Measurements from ENCODE around the gene MNX1.

MNX1 gene

DNA sequence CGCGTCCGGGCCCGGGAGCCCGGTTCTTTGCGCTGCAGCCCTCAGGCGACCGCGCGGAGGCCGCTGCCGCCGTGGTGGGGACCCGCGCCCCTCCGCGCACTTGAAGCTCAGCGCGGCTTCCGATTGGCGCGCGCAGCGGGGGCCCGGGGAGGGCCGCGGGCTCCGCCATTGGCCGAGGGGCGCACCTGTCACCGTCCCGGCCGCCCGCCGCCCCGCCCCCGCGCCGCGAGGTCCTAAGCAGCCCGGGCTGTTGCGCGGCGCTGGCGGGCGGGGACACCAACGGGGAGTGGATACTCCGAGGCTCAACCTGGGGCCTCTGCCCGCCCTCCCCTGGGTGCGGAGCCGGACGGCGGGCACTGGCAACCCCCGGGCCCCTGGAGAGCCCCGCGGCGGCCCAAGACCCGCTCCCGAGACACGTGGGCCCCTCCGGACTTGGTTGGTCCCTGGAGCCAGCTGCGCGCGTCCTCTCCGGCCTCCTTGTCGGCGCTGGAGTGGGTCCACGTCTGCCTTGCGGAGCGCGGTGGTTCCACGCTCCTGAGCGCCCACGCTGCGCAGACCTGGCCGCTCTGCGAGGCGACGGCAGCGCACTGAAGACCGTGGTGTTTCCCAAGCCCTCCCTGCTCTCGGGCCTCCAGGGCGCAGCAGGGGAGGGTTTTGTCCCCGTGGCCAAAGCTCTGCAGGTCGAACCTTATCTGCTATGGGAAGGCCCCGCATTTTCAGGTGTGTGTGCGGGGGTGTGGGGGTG lies at the start of gene MNX1:
Gene MNX1, minus strand, starts transcription at position 76 of the 745 bp plus-strand sequence. CDS start 313 bp downstream, outside the sequence.
- FAIRE-seq = no peak
- no peak for TF ChIP-seq POLR2A (IDR thresholded peaks at IDR 0.05; ENCODE audit: low read depth, low read length)
- DNase-seq (ENCODE audit: insufficient read length, low spot score) = peak; percentile 80

DNA sequence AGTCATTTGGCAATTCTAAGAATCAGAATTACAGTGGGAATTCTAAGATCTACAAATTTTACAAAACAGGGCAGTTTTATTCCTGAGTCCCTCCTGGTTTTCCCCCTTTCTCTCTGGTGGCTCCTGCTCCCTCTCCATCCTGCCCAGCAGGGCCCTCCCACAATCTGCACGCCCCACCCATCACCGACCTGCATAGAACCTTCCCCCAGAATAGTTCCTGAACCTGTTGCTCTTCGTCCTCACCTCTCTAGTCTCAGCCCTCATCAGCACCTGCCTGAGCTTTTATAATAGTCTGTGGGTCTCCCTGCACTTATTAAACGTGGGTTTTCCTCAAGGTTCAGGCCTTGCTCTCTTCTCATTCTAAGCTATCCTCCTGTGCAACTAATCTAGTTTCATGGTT lies 49.1 kb upstream of the MNX1 start:
- DNase-seq (ENCODE audit: insufficient read length, low spot score) (no peak), FAIRE-seq (no peak)
- no peak for TF ChIP-seq POLR2A (IDR thresholded peaks at IDR 0.05; ENCODE audit: low read depth, low read length)

DNA sequence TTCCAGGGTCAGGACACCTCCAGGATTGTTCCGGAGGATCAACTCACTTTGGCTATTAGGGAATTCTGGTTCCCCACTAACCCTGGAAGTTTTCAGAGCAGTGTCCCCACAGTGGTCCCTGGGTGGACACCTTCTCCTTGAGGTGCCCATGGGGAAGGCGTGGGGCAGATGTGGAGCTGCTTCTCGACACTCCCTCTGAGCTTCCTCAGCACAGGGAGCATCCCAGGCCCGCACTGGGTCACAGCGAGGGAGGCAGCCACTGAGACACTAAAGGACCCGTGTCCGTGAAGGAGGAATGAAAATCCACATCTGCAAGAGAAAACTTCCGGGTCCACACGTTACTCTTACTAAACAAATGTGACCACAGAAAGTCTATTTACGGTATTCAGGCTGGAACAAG lies 48.2 kb upstream of the MNX1 start:
- no peak for TF ChIP-seq POLR2A (IDR thresholded peaks at IDR 0.05; ENCODE audit: low read depth, low read length)
- no peak for DNase-seq (ENCODE audit: insufficient read length, low spot score)
- no peak for FAIRE-seq

DNA sequence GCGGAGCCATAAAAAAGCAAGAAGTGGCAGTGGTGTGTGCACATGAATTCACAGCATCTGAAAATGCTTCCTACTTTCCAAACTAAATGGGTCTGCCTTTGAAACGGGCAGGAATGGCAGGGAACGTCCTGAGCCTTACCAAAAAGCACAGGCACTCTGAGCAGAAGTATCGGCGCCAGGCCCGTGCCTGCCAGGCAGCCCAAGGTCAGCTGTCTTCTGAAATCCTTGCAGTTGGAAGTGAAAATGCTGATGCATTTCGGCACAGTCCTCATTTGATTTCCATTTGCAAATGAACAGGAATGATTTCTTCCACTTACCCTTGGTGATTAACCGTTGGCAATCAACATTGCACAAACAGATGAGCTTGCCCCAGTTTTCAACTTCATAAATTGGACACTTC lies 47.6 kb upstream of the MNX1 start:
- no peak for FAIRE-seq
- DNase-seq (ENCODE audit: insufficient read length, low spot score) = no peak
- TF ChIP-seq POLR2A (IDR thresholded peaks at IDR 0.05; ENCODE audit: low read depth, low read length) = no peak

DNA sequence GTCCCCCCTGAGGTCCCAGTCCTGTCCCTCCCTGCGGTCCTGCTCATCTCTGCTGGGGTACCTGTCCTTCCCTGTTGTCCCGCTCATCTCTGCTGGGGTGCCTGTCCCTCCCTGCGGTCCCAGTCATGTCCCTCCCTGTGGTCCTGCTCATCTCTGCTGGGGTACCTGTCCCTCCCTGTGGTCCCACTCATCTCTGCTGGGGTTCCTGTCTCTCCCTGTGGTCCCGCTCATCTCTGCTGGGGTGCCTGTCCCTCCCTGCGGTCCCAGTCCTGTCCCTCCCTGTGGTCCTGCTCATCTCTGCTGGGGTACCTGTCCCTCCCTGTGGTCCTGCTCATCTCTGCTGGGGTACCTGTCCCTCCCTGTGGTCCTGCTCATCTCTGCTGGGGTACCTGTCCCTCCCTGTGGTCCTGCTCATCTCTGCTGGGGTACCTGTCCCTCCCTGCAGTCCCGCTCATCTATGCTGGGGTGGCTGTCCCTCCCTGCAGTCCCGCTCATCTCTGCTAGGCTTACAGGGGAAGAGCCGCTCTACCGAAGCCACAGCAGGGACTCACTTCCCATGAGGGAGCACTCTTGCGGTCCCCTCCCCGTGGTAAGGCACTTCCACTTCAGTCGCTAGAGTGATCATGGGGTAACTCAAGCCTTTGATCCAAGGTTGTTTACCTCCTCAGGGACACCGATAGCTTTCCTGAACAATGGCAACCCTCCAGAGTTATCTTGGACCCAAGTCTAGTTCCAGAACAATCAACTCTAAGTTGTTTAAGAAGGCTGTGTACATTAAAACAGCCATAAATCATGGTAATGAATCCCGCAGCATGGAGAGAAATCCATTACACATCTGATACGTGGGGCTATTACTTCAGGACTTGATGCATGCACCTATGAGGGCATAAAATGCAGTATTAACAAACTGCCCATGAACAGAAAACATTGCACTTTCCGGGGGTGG lies 46.8 kb upstream of the MNX1 start:
- TF ChIP-seq POLR2A (IDR thresholded peaks at IDR 0.05; ENCODE audit: low read depth, low read length) = no peak
- no peak for FAIRE-seq
- no peak for DNase-seq (ENCODE audit: insufficient read length, low spot score)

DNA sequence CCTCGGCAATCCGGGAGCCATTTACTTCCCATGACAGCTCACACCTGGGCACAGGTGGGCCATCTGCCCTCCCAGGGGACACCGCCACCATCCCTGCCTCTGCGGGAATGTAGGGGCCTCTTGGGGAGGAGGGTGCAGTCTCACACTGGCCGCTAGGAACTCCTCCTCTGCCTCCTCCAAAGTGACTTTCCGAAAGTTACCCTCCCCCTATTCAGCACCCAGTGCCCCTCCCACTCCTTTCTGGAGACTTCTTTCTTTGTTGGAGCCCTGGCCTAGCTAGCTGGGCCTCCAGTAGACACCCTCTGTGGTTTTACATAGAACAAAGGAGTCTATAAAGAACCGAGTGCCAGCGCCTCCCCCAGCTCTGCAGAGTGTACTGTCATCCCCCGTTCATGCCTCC lies 45.8 kb upstream of the MNX1 start:
- DNase-seq (ENCODE audit: insufficient read length, low spot score) (no peak), FAIRE-seq (no peak)
- TF ChIP-seq POLR2A (IDR thresholded peaks at IDR 0.05; ENCODE audit: low read depth, low read length) = no peak

DNA sequence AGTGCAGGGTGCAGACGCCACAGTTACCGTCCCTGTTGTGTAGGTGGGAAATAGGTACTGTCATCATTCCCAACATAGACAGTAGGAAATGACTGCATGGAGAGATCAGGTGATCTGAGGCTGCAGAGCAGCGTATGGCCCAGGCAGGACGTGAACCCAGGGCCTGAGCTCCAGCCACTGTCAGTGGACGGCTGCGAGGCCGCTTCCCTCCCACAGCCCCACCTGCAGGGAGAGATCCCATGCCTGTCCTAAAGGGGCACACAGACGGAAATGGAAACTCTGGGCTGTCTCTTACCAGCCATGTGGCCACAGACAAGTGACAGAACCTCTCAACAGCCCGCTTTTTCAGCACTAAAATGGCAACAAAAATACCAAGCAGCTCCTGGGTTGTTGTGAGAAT lies 44.5 kb upstream of the MNX1 start:
- no peak for TF ChIP-seq POLR2A (IDR thresholded peaks at IDR 0.05; ENCODE audit: low read depth, low read length)
- FAIRE-seq (no peak), DNase-seq (ENCODE audit: insufficient read length, low spot score) (no peak)

DNA sequence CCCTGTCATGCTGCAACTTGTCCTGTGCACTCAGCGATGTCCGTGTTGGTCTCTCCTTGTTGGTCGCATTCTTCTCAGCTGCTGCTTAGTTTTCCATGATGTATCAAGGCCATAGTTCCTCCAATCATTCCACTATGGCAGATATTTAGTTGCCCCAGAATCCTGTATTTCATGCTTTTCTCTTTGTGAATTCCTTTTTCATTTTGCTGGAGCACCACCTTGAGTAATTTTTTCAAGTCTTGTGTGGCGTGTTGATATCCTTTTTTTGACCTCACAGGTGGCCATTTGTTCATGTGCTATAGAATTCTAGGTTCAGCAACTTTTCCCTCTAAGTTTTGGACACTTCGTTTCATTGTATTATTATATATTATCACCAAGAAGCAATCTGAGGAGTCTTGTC lies 42.7 kb upstream of the MNX1 start:
- TF ChIP-seq POLR2A (IDR thresholded peaks at IDR 0.05; ENCODE audit: low read depth, low read length) = no peak
- FAIRE-seq = no peak
- DNase-seq (ENCODE audit: insufficient read length, low spot score) = no peak

DNA sequence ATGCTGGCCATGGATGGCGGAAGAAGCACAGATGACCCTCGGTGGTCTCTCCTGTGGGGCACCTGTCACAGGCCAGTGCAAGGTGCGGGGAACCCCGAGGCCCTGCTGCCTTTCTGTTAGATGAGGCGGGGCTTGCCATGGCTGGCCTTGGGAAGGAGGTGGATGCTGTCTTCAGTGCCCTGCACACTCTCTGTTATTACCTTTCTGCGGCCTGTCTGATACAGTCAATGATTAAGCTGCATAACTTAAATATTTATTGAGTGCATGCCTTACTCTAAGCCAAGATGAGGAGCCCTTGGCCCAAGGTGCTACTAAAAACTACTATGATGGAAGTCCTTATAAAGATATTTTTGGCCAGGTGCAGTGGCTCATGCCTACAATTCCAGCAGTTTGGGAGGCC lies 36.7 kb upstream of the MNX1 start:
- FAIRE-seq = no peak

DNA sequence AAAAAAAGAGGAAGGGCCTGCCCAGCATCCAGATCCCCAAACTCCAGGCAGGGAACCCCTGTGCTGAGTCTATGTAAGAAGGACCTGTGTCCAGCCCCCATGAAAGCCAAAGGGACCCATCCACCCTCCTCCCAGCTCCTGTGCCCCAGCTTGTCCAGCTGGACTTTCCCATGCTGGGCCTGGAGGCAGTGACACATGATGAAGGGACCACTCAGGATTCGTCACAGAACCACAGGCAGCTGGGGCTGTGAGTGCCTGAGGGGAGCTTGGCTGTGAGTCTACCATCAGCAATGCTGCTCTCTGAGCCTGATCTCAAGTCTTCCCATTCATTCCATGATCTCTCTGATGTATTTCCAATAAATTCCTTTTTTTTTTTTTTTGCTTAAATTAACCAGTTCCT lies 36.2 kb upstream of the MNX1 start:
- peak; percentile 72 for DNase-seq (ENCODE audit: insufficient read length, low spot score)
- FAIRE-seq = no peak

More for the DNA sequence above, 36.7 kb upstream of the MNX1 start:
- DNase-seq (ENCODE audit: insufficient read length, low spot score) = no peak
- no peak for TF ChIP-seq POLR2A (IDR thresholded peaks at IDR 0.05; ENCODE audit: low read depth, low read length)

DNA sequence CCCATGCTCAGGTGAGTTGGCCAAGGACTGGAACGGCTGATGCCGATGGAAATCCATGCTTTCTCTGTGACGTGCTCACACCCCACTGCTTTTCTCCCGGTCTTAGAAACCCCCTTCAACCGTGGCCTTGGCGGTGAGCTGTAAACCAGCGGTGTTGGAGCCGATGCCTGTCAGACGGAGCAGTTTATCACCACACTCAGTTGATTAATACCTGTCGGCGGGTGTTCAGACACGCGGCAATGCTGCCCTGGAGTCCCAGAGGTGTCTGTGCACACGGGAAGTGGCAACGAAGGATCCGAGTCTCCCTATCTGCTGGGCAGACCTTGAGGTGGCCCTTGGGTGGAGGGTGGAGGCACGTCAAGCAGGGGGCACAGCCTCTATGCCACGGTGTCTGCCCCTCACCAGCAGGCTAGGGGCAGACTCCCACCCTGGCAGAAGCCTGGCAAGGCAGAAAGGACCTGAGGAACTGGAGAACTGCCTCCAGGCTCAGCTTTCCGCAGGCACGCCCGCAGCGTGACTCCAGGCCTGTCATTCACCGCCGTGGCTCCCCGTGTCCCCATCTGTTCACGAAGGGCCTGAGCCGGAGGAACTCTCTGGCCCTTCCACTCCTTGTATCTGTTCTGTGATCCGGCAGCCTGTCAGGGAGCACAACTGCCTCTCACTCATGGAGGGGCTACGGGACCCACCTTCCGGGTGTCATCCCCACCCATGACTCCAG lies 34.6 kb upstream of the MNX1 start:
- TF ChIP-seq POLR2A (IDR thresholded peaks at IDR 0.05; ENCODE audit: low read depth, low read length) = no peak
- FAIRE-seq (no peak), DNase-seq (ENCODE audit: insufficient read length, low spot score) (no peak)

More for the DNA sequence above, 36.2 kb upstream of the MNX1 start:
- TF ChIP-seq POLR2A (IDR thresholded peaks at IDR 0.05; ENCODE audit: low read depth, low read length) = no peak

DNA sequence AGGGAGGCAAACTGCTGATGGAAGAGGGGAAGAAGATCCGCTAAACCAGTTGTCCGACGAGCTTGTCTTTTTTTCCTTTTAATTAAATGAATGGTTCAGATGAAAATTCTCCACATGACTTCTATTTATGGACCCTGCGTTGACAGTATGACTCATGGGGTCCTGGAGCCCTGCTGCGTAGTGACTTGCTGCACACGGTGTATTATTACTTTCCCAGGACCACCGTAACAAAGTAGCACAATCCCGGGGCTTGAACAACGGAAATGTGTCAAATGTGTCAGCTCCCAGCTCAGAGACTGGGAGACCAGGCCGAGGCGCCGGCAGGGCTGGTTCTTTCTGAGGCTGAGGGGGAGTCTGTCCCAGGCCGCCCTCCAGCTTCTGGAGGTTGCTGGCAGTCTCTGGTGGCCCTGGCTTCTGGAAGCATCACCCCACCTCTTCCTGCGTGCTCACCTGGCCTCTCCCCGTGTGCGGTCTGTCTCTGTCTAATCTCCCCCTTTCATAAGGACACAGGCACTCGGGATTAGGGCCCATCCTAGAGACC lies 33.8 kb upstream of the MNX1 start:
- TF ChIP-seq POLR2A (IDR thresholded peaks at IDR 0.05; ENCODE audit: low read depth, low read length) = no peak
- FAIRE-seq (no peak), DNase-seq (ENCODE audit: insufficient read length, low spot score) (no peak)

DNA sequence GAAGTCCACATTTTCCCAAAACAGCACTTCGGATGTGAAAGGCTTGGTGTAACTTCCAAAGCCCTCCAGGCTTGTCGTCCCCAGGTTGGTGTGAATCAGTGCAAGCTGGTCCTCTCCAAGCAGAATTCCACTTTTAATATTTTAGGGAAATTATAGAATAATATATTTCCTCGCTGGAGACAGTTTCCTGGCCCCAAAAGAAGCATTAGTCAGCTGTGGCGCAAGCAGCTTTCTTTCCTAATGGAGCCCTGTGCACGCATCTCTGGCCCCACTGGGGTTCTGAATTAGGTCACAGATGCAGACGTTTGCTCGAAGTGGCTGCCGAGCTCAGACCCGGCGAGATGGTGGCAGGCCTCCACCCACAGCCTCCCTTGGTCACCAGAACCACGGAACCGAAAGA lies 33.3 kb upstream of the MNX1 start:
- FAIRE-seq = no peak
- no peak for TF ChIP-seq POLR2A (IDR thresholded peaks at IDR 0.05; ENCODE audit: low read depth, low read length)
- DNase-seq (ENCODE audit: insufficient read length, low spot score) = no peak
